GM18907 (cell line): ENCODE measurements around the gene ABCG1.

Experiments
- ATAC-seq: cut with Tn5 transposase; IDR thresholded peaks from one replicate; pipeline ENCODE4 v1.9.1; 2021; ENCODE audit warnings: mild to moderate bottlenecking, moderate library complexity; ENCODE audit not compliant: unreplicated experiment

Gene ABCG1

GRCh38 chr21:42250422-42251403 is 31.8 kb downstream of the ABCG1 start:
- ATAC-seq = no peak

GRCh38 chr21:42251654-42252324 is 32.8 kb downstream of the ABCG1 start:
- ATAC-seq = no peak

GRCh38 chr21:42252325-42252654 is 33.4 kb downstream of the ABCG1 start:
- no peak for ATAC-seq

GRCh38 chr21:42252778-42253340 is 33.9 kb downstream of the ABCG1 start:
- no peak for ATAC-seq

- no peak for ATAC-seq
These were observed 34.5 kb downstream of the ABCG1 start for GRCh38 chr21:42253466-42253865.

- ATAC-seq = no peak
These were observed 35.1 kb downstream of the ABCG1 start for GRCh38 chr21:42254083-42254482.

GRCh38 chr21:42254651-42255601 is 36.0 kb downstream of the ABCG1 start:
- ATAC-seq = no peak

GRCh38 chr21:42255825-42256224 is 36.9 kb downstream of the ABCG1 start:
- no peak for ATAC-seq

- no peak for ATAC-seq
These were observed 37.4 kb downstream of the ABCG1 start for GRCh38 chr21:42256316-42256715.

- ATAC-seq = no peak
These were observed 38.3 kb downstream of the ABCG1 start for GRCh38 chr21:42257091-42257765.

- no peak for ATAC-seq
These were observed 39.4 kb downstream of the ABCG1 start for GRCh38 chr21:42258150-42258884.

- ATAC-seq = no peak
These were observed 40.0 kb downstream of the ABCG1 start for GRCh38 chr21:42258885-42259407.

- ATAC-seq = no peak
These were observed 41.2 kb downstream of the ABCG1 start for GRCh38 chr21:42260121-42260520.

GRCh38 chr21:42261829-42262200 is 42.9 kb downstream of the ABCG1 start:
- ATAC-seq = no peak

GRCh38 chr21:42262831-42263231 is 43.9 kb downstream of the ABCG1 start:
- ATAC-seq = no peak

GRCh38 chr21:42263591-42264131 is 44.7 kb downstream of the ABCG1 start:
- ATAC-seq = no peak

- ATAC-seq = no peak
These were observed 45.6 kb downstream of the ABCG1 start for GRCh38 chr21:42264245-42265195.
